Epithelial cell of prostate (primary cell): ENCODE data around the gene C3.

ENCODE experiments used
- DNase-seq: peaks from one replicate; pipeline ENCODE4 v3.0.0-alpha.2; 2011; ENCODE audit warnings: low read depth, low spot score
- H3K27ac ChIP-seq: fragments of 450-650 bp; 2 replicates; pipeline ENCODE4 v1.5.1; 2017; ENCODE audit warnings: mild to moderate bottlenecking

The C3 gene

DNA sequence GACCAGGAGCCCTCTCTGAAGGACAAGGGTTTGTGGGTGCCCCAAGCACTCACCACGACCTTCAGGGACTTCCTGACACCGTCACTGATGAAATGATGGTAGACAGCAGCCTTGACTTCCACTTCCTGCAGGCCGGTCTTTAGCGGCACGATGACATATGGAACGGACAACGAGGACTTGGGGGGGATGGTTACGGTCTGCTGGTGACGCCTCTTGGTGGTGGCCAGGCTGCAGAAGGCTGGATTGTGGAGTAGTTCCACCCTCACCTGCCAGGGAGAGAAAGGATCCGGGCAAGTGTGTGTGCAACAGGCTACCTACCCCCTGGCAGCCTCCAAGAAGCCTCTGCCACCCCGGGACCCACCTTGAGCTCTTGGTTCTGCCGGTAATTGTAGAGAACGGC lies 23.2 kb downstream of the C3 start:
- H3K27ac ChIP-seq, result no peak overlapping the region
- no peak for DNase-seq

GRCh38 chr19:6696239-6696820 lies 24.1 kb downstream of the C3 start:
- DNase-seq, result no peak
- H3K27ac ChIP-seq, result no peak overlapping the region

DNA sequence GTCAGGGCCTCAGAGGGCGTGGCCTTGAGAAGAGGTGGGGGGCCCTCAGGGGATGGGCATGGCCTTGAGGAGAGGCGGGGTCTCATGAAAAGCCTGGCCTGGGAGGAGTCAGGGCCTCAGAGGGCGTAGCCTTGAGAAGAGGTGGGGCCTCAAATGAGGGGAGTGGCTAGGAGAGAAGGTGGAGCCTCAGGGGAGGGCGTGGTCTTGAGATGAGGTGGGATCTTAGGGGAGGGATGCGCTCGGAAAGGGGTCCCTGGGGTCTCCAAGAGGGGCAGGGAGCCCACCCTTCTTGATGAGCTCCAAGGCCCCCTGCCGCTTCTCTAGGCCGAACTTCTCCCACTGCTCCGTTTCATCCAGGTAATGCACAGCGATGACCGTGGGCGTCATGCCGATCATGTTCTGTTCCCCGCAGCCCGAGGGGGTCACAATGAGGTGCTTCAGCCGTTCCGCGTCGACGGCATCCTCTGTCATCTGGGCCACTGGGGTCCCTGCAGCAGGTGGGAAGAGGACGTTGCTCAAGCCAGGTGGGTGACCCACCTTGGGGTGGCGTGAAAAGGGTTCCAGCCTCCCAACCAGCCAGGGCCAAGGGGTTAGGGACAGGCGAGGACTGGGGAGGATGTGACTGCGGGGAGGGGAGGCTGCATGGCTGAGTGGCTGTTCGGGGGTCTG lies 26.2 kb downstream of the C3 start:
- H3K27ac ChIP-seq, result no peak overlapping the region
- DNase-seq, result no peak

- DNase-seq, result no peak
- H3K27ac ChIP-seq, result no peak overlapping the region
Measured at GRCh38 chr19:6693681-6694080, 26.8 kb downstream of the C3 start.

- H3K27ac ChIP-seq, result no peak overlapping the region
- no peak for DNase-seq
Measured at GRCh38 chr19:6693056-6693471, 27.4 kb downstream of the C3 start.

DNA sequence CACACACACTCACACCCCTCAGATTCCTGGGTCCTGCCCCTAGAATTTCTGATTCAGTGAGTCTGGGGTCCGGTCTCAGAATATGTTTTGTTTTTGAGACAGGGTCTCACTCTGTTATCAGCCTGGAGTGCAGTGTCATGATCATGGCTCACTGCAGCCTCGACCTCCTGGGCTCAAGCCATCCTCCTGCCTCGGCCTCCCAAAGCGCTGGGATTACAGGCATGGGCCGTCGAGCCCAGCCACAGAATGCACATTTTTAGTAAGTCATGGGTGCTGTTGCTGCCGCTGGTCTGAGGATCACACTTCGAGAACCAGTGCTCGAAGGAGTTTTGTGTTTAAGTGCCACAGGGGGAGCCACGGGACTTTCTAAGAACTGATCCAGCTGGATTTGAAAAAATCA lies 28.4 kb downstream of the C3 start:
- no peak overlapping the region for H3K27ac ChIP-seq
- no peak for DNase-seq

GRCh38 chr19:6691342-6691741 lies 29.1 kb downstream of the C3 start:
- H3K27ac ChIP-seq, result no peak overlapping the region
- DNase-seq, result no peak

DNA sequence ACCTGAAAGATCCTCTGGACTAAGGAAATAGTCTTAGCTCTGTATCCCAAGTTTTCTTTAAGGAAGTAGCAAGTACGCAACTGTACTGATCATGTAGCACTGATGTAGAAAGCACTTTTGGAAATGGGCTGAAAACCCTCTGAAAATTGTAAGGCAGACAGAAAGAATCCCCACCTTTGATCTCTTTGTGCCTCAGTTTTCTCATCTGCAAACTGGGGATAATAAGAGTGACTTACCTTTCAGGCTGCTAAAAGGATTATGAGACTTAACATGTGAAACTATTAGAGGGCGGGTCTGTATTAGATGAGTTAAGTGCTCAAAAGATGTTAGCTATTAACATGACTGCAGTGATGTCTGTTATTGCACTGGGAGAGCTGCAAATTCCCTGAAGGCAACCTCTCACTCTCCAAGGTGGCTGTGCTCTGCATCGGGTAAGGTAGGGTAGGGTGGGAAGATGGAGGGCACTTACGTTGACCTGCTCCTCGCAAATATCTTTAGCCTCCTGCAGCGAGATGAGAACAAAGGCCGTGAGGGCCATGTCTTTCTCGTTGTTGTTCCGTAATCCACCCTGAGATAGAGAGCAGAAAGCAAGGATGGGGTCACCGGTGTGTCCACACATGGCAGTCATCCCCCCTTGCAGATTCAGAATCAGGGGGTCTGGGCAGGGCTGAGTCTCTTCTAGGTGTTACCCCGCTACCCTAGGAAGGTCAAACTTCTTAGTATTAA lies 30.1 kb downstream of the C3 start:
- no peak overlapping the region for H3K27ac ChIP-seq
- DNase-seq, result no peak

DNA sequence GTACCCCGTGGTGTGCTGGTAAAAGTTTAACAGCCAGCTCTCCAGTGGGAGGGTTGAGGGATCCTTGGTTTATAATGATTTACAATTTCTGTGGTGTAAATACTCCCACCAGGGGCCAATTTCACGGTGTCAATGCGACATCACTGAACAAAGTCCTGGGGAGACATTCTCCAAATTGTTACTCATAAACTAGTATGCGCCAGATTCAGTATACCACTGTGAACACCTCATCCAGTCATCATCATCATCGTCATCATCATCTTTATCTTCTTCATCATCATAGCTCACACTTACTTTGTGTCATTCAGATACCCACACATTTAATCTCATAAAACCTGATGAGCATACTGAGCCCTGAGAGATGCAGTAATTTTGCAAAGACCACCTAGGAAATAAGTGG lies 33.3 kb downstream of the C3 start:
- no peak overlapping the region for H3K27ac ChIP-seq
- no peak for DNase-seq

DNA sequence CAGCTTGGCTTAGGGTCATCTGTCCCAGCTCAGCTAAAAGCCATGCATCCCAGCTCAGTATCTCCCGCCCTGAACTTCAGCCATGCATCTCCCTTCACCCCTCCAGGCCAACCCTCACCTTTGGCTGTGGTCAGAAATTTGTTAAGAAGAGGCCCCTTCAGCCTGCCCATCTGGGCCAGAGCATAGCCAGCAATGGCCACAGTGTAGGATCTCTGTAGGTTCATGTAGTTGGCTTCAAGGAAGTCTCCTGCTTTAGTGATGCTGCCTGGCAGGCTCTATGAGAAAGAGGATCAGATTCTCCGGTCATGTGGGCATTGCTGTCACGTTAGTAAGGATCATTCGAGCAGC lies 33.8 kb downstream of the C3 start:
- DNase-seq, result no peak
- no peak overlapping the region for H3K27ac ChIP-seq

- DNase-seq, result no peak
- H3K27ac ChIP-seq, result no peak overlapping the region
Measured at GRCh38 chr19:6685962-6686627, 34.4 kb downstream of the C3 start.

DNA sequence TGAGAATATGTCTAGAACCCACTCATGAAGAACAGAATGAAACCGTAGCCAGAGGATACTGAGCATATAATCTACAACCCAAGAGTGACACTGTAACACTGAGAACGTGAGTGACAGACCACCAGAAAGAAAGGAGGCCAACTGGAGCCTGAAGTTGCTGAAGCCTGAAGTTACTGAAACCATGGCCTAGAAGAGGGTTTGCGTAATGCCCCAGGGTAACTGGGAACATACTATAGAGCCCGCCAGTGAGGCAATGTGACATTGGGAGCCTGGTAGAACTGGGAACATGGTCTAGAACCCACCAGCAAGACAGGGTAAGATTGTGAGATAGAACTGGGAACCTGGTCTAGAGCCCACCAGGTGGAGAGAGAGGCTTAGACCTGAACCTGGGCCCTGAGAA lies 35.0 kb downstream of the C3 start:
- no peak overlapping the region for H3K27ac ChIP-seq
- no peak for DNase-seq

DNA sequence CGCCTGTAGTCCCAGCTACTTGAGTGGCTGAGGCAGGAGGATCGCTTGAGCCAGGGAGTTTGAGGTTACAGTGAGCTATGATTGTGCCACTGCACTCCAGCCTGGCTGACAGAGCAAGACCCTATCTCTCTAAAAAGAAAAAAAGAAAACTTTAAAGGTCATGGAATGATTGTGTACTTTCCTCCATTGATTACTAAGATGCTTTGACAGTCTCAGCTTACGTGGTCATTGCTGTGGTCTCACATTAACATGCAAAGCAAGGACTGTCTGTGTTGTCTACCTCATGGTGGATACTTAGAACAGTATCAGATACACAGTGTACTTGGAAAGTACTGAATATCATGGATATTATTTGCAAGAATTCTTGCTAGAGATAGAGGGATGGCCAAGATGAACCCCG lies 36.5 kb downstream of the C3 start:
- H3K27ac ChIP-seq, result no peak overlapping the region
- DNase-seq, result no peak

DNA sequence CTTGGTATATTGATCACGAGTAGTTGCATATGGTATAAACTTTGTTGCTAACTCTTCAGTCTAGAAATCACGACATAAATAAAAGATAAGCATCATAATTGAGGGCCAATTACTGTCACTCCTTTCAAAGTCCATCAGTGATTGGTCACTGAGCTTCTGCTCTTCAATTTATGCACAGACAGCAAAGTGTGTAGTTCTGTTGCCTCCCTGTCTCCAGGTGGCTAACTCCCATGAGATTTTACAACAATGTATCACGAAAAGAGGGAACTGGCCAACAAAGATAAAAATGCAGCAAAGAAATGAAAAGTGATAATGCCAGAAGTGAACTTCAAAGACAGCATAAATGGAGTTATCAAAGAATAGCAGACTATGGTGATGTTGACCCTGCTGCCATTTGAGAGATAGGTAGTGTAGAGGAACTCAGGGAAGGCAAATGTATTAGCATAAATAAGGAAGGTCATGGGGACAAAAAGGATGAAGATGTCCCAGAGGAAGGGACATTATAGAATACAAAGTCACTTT lies 37.8 kb downstream of the C3 start:
- no peak for DNase-seq
- no peak overlapping the region for H3K27ac ChIP-seq

DNA sequence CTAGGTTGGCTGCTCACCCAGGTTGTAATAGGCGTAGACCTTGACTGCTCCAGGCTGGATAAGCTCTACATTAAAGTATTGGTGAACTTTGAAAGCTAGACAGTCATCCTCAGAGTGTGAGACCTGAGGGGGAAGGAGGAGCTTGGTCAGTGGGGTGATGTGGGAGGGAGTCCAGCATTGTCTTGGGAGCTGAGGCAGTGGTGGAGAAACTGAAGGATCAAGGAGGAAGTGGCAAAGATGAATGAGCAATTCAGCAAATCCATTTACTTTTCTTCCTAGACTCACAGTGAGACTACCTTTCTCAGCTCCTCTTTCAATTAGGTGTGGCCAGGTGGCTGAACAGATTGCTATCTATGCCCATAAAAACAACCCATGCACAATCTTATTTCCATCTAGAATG lies 40.3 kb downstream of the C3 start:
- DNase-seq, result peak; percentile 60
- peak overlapping the region; percentile 8 for H3K27ac ChIP-seq

DNA sequence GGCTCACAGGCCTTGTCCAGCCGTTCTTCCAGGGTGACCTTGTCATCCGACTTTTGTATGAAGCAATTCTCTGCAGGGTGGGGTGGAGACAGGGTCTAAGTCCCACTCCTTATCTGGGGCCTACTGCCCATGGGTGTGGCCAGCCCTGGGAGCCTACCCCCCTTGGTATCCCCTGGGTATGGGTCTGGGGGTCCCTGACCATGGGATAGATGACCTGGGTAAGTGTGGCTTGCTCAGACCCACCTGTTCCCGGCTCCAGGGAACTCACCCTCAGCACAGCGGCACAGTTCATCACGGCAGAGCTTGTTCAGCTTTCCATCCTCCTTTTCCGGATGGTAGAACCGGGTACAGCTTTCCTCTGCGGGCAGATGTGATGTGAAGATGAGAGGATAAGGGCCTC lies 41.3 kb downstream of the C3 start:
- no peak overlapping the region for H3K27ac ChIP-seq
- no peak for DNase-seq

DNA sequence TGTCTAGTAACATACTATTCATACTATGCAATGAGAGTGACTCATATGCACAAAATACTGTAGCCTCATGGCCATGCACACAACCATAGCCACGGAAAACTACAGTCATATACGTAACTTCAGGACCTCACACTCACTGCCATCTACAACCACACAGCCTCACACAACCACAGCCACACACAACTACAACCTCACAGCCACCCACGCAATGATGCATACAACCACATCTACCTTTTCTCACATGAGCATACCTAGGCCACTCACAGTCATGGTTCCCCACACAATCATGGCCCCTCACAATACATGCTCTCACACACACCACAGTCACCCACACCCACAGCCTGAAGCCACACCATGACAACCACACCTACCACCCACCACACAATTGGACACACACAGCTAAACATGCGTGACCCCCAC lies 41.8 kb downstream of the C3 start:
- H3K27ac ChIP-seq, result no peak overlapping the region
- peak; percentile 46 for DNase-seq

- no peak overlapping the region for H3K27ac ChIP-seq
- no peak for DNase-seq
Measured at GRCh38 chr19:6677883-6678689, 42.4 kb downstream of the C3 start.

DNA sequence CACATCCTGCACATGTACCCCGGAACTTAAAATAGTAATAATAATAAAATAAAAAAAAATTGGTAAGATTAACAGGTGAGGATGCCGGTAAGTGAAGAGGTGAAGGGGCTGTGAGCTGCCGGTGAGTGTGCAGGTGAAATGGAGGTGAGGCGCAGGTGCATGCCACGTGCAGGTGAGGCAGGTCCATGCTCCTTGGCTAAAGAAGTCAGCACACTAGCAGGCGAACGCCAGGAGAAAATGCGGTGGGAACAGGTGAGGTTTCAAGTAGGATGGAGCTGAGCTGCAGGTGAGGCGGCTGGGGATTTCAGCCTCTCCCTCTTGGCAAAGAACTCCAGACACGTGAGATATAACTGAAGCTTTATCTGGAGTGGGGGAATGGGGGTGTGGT lies 43.0 kb downstream of the C3 start:
- no peak overlapping the region for H3K27ac ChIP-seq

DNA sequence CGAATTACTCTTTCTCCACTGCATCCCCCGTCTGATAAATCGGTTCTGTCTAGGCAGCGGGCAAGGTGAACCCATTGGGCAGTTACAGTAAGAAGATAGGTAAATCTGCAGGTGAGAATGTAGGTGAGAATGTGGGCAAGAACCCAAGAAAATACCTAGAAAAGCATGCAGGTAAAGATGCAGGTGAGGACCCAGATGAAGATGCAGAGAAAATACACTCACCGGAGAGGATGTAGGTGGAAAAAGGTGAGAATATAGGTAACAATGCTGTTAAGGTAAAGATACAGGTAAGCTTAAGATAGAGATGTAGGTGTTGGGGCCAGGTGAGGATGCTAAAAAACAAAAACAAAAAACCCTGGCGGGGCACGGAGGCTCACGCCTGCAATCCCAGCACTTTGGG lies 44.2 kb downstream of the C3 start:
- no peak overlapping the region for H3K27ac ChIP-seq
- DNase-seq, result no peak

More for the DNA sequence above, 43.0 kb downstream of the C3 start:
- no peak for DNase-seq
